Measurements from ENCODE around the gene PRKAG3.

GRCh38 chr2:218879776-218880101 lies 48.1 kb upstream of the PRKAG3 start:
- TF ChIP-seq CTCF (IDR thresholded peaks at IDR 0.05) (no peak), EZH2 (IDR thresholded peaks at IDR 0.05; ENCODE audit: borderline replicate concordance, insufficient read depth, low read depth, low read length, poor library complexity, severe bottlenecking) (no peak)

All from B cell (primary cell).